GM21526 (cell line): ENCODE measurements around the gene LRRC46.

Experiments used
- ATAC-seq: cut with Tn5 transposase; IDR thresholded peaks from one replicate; pipeline ENCODE4 v1.9.1; 2021; ENCODE audit warnings: moderate library complexity; ENCODE audit not compliant: unreplicated experiment, low FRiP score

Gene LRRC46

GRCh38 chr17:47808830-47809480, 22.5 kb upstream of the LRRC46 start:
- ATAC-seq = no peak

- ATAC-seq = no peak
Measured at GRCh38 chr17:47810200-47810821, 21.2 kb upstream of the LRRC46 start.

GRCh38 chr17:47810901-47811635, 20.4 kb upstream of the LRRC46 start:
- no peak for ATAC-seq

GRCh38 chr17:47811709-47812108, 19.8 kb upstream of the LRRC46 start:
- ATAC-seq = no peak

GRCh38 chr17:47812146-47812920, 19.1 kb upstream of the LRRC46 start:
- no peak for ATAC-seq

GRCh38 chr17:47813077-47813476, 18.4 kb upstream of the LRRC46 start:
- no peak for ATAC-seq

GRCh38 chr17:47813512-47814031, 17.9 kb upstream of the LRRC46 start:
- no peak for ATAC-seq

- ATAC-seq = no peak
Measured at GRCh38 chr17:47815106-47815918, 16.2 kb upstream of the LRRC46 start.

- no peak for ATAC-seq
Measured at GRCh38 chr17:47816111-47816735, 15.2 kb upstream of the LRRC46 start.

- no peak for ATAC-seq
Measured at GRCh38 chr17:47816947-47817346, 14.5 kb upstream of the LRRC46 start.

- no peak for ATAC-seq
Measured at GRCh38 chr17:47818002-47818695, 13.3 kb upstream of the LRRC46 start.

- no peak for ATAC-seq
Measured at GRCh38 chr17:47819475-47819874, 12.0 kb upstream of the LRRC46 start.

- no peak for ATAC-seq
Measured at GRCh38 chr17:47820033-47820789, 11.3 kb upstream of the LRRC46 start.

GRCh38 chr17:47821031-47821423, 10.4 kb upstream of the LRRC46 start:
- ATAC-seq = no peak

GRCh38 chr17:47821424-47822391, 9.8 kb upstream of the LRRC46 start, which contains the start of gene OSBPL7:
Gene OSBPL7, minus strand, starts transcription at chr17:47821794. Its CDS starts 1,516 bp downstream, at chr17:47820278.
- no peak for ATAC-seq

GRCh38 chr17:47822785-47823184, 8.7 kb upstream of the LRRC46 start:
- ATAC-seq = no peak

GRCh38 chr17:47823519-47823918, 8.0 kb upstream of the LRRC46 start:
- ATAC-seq = no peak
